CD4-positive, CD25-positive, alpha-beta regulatory T cell (primary cell): ENCODE measurements around the gene NXF3. TPM values are rescaled to one million over a fixed set of nuclear protein-coding genes. Genes with fewer than 3 reads are reported as not detected.
"Not testable (repeated sequence)": the region's sequence is repeated elsewhere in the genome, so short reads cannot be mapped to it uniquely, and the experiment has no call there.

ENCODE experiments used
- ATAC-seq, 2 donors: fragments of 150-1000 bp; cut with Tn5 transposase; one replicate each; pipeline ENCODE4 v1.10.0; 2021; ENCODE audit warnings: low read depth in 2 of 2, moderate number of reproducible peaks in 2 of 2, moderate library complexity in 1 of 2
- DNase-seq, 3 donors: peaks; one replicate each; pipeline versions ENCODE4 v3.0.0 to v3.0.0-alpha.2; 2012 to 2022; ENCODE audit warnings: mixed read lengths in 1 of 3
- H3K27ac ChIP-seq: one replicate; pipeline ENCODE4 v1.7.0; 2013; ENCODE audit warnings: mild to moderate bottlenecking, low read length; ENCODE audit not compliant: insufficient read depth, poor library complexity, severe bottlenecking
- H3K27me3 ChIP-seq: one replicate; pipeline ENCODE4 v1.7.0; 2013; ENCODE audit warnings: low read length; ENCODE audit not compliant: control insufficient read depth, insufficient read depth
- H3K36me3 ChIP-seq: one replicate; pipeline ENCODE4 v1.7.0; 2013; ENCODE audit warnings: mild to moderate bottlenecking, low read length, moderate library complexity; ENCODE audit not compliant: control insufficient read depth, insufficient read depth
- H3K4me1 ChIP-seq: 2 replicates; pipeline ENCODE4 v1.7.0; 2013; ENCODE audit warnings: mild to moderate bottlenecking, low read length; ENCODE audit not compliant: insufficient read depth, control insufficient read depth, poor library complexity, severe bottlenecking
- H3K4me3 ChIP-seq: one replicate; pipeline ENCODE4 v1.7.0; 2013; ENCODE audit warnings: low read depth, mild to moderate bottlenecking, low read length, moderate library complexity
- H3K9me3 ChIP-seq, 2 experiments: 1 replicate in 1 of 2; 2 replicates in 1 of 2; pipeline ENCODE4 v1.7.0; 2013; ENCODE audit warnings: low read length in 2 of 2, mild to moderate bottlenecking in 1 of 2, moderate library complexity in 1 of 2; ENCODE audit not compliant: control insufficient read depth in 2 of 2
- H3K27ac Mint-ChIP-seq, 3 donors: one replicate each; pipeline ENCODE4 v1.8.0; 2020 to 2022; ENCODE audit warnings: mild to moderate bottlenecking in 3 of 3, mixed read lengths in 3 of 3, moderate library complexity in 2 of 3
- H3K27me3 Mint-ChIP-seq: one replicate; pipeline ENCODE4 v1.8.0; 2022; ENCODE audit warnings: mild to moderate bottlenecking, mixed read lengths
- H3K36me3 Mint-ChIP-seq: one replicate; pipeline ENCODE4 v1.8.0; 2020; ENCODE audit warnings: mixed read lengths
- H3K4me1 Mint-ChIP-seq, 4 donors: one replicate each; pipeline ENCODE4 v1.8.0; 2020 to 2022; ENCODE audit warnings: mixed read lengths in 4 of 4, mild to moderate bottlenecking in 1 of 4
- H3K4me3 Mint-ChIP-seq, 4 donors: one replicate each; pipeline ENCODE4 v1.8.0; 2020 to 2022; ENCODE audit warnings: mild to moderate bottlenecking in 4 of 4, mixed read lengths in 4 of 4, moderate library complexity in 3 of 4
- H3K9me3 Mint-ChIP-seq, 7 donors: one replicate each; pipeline ENCODE4 v1.8.0; 2020 to 2022; ENCODE audit warnings: mixed read lengths in 7 of 7, mild to moderate bottlenecking in 3 of 7, moderate library complexity in 2 of 7
- polyA plus RNA-seq, 4 donors: library from polyadenylated mRNA; unstranded; fragments of 300-500 nt; fragmentation: Illumina TruSeq; gene quantifications; one replicate each; pipeline ENCODE4 v1.2.3, GENCODE V29; 2021
- total RNA-seq: library from RNA; stranded (reverse); gene quantifications from one replicate; pipeline ENCODE4 v1.2.3, GENCODE V29; 2022

The NXF3 gene
- total RNA-seq (not detected), polyA plus RNA-seq (not detected)

GRCh38 chrX:103092942-103093341 is at the start of gene NXF3:
TSS of gene NXF3 (minus strand) at chrX:103093143. CDS start at chrX:103093023, 120 bp downstream.
- Mint-ChIP-seq H3K4me3 (no peak within 1 kb of the TSS), H3K9me3 (no peaks in the 10 kb centered on the region), H3K4me1 (no peaks in the 10 kb centered on the region), H3K27me3 (no peaks in the 10 kb centered on the region), H3K36me3 (no peaks in the 10 kb centered on the region), H3K27ac (no peak within 1 kb of the TSS)
- Histone ChIP-seq H3K4me3 (no peak within 1 kb of the TSS), H3K4me1 (no peaks in the 10 kb centered on the region), H3K36me3 (no peaks in the 10 kb centered on the region), H3K27ac (no peak within 1 kb of the TSS), H3K27me3 (no peaks in the 10 kb centered on the region), H3K9me3 (no peaks in the 10 kb centered on the region)
- ATAC-seq (no peak), DNase-seq (no peak)

GRCh38 chrX:103136528-103136927 is 43.6 kb upstream of the NXF3 start:
- H3K36me3 Mint-ChIP-seq, H3K4me3 Mint-ChIP-seq, DNase-seq, H3K9me3 ChIP-seq, H3K4me3 ChIP-seq, H3K27me3 ChIP-seq, H3K27me3 Mint-ChIP-seq, H3K36me3 ChIP-seq, H3K9me3 Mint-ChIP-seq, H3K4me1 Mint-ChIP-seq, H3K27ac Mint-ChIP-seq, ATAC-seq, H3K27ac ChIP-seq, H3K4me1 ChIP-seq: not testable (repeated sequence)

GRCh38 chrX:103124284-103124683 is 31.3 kb upstream of the NXF3 start:
- Histone ChIP-seq H3K4me3 (no peak overlapping the region), H3K36me3 (no peaks in the 10 kb centered on the region), H3K4me1 (no peaks in the 10 kb centered on the region), H3K27ac (no peak overlapping the region), H3K27me3 (no peaks in the 10 kb centered on the region), H3K9me3 (no peaks in the 10 kb centered on the region)
- Mint-ChIP-seq H3K9me3 (no peaks in the 10 kb centered on the region), H3K4me3 (no peak overlapping the region), H3K27me3 (no peaks in the 10 kb centered on the region), H3K4me1 (no peaks in the 10 kb centered on the region), H3K36me3 (no peaks in the 10 kb centered on the region), H3K27ac (no peak overlapping the region)
- DNase-seq: no peak
- no peak for ATAC-seq

- no peaks in the 10 kb centered on the region for H3K27me3 Mint-ChIP-seq
- H3K4me3 Mint-ChIP-seq: no peak overlapping the region
- no peak overlapping the region for H3K27ac ChIP-seq
Observed at GRCh38 chrX:103120748-103121147, 27.8 kb upstream of the NXF3 start.

GRCh38 chrX:103116970-103117369 is 24.0 kb upstream of the NXF3 start:
- not testable (repeated sequence) for H3K9me3 Mint-ChIP-seq, H3K4me3 Mint-ChIP-seq, H3K27ac ChIP-seq, H3K27ac Mint-ChIP-seq, H3K4me1 ChIP-seq, H3K36me3 ChIP-seq, H3K27me3 ChIP-seq, H3K4me3 ChIP-seq, H3K9me3 ChIP-seq, H3K4me1 Mint-ChIP-seq, DNase-seq, ATAC-seq, H3K27me3 Mint-ChIP-seq, H3K36me3 Mint-ChIP-seq

More at GRCh38 chrX:103120748-103121147, 27.8 kb upstream of the NXF3 start:
- H3K27ac Mint-ChIP-seq: no peak overlapping the region
- Histone ChIP-seq H3K4me3 (no peak overlapping the region), H3K9me3 (no peaks in the 10 kb centered on the region), H3K27me3 (no peaks in the 10 kb centered on the region), H3K4me1 (no peaks in the 10 kb centered on the region), H3K36me3 (no peaks in the 10 kb centered on the region)
- ATAC-seq: no peak
- H3K9me3 Mint-ChIP-seq: peaks cover 0 to 1% (median 0%) of the 10 kb centered on the region in 7 donors
- H3K4me1 Mint-ChIP-seq: no peaks in the 10 kb centered on the region
- no peak for DNase-seq
- H3K36me3 Mint-ChIP-seq: no peaks in the 10 kb centered on the region

GRCh38 chrX:103109497-103109896 is 16.6 kb upstream of the NXF3 start:
- ATAC-seq, H3K4me3 ChIP-seq, H3K27ac ChIP-seq, H3K27ac Mint-ChIP-seq, H3K9me3 ChIP-seq, H3K4me1 Mint-ChIP-seq, H3K27me3 Mint-ChIP-seq, H3K4me1 ChIP-seq, H3K27me3 ChIP-seq, H3K4me3 Mint-ChIP-seq, H3K36me3 Mint-ChIP-seq, H3K36me3 ChIP-seq, DNase-seq: not testable (repeated sequence)
- H3K9me3 Mint-ChIP-seq: peaks cover 0 to 13% (median 1%) of the 10 kb centered on the region in 7 donors

GRCh38 chrX:103107836-103108235 is 14.9 kb upstream of the NXF3 start:
- Mint-ChIP-seq H3K9me3 (peaks cover 0 to 13% (median 1%) of the 10 kb centered on the region in 7 donors), H3K27me3 (no peaks in the 10 kb centered on the region), H3K4me3 (no peak overlapping the region), H3K36me3 (no peaks in the 10 kb centered on the region), H3K4me1 (no peaks in the 10 kb centered on the region), H3K27ac (no peak overlapping the region)
- no peak for ATAC-seq
- Histone ChIP-seq H3K36me3 (no peaks in the 10 kb centered on the region), H3K9me3 (no peaks in the 10 kb centered on the region), H3K27ac (no peak overlapping the region), H3K4me1 (no peaks in the 10 kb centered on the region), H3K27me3 (no peaks in the 10 kb centered on the region), H3K4me3 (no peak overlapping the region)
- DNase-seq: no peak

GRCh38 chrX:103107227-103107737 is 14.3 kb upstream of the NXF3 start:
- not testable (repeated sequence) for DNase-seq, H3K27ac Mint-ChIP-seq, H3K27ac ChIP-seq, H3K4me3 ChIP-seq, H3K27me3 Mint-ChIP-seq, H3K9me3 ChIP-seq, H3K4me3 Mint-ChIP-seq, H3K36me3 Mint-ChIP-seq, H3K27me3 ChIP-seq, ATAC-seq, H3K36me3 ChIP-seq, H3K4me1 ChIP-seq, H3K4me1 Mint-ChIP-seq
- H3K9me3 Mint-ChIP-seq: peaks cover 0 to 13% (median 1%) of the 10 kb centered on the region in 7 donors
